PC-9 (cell line): ENCODE results near the gene SLC38A8. TPM values are rescaled to one million over a fixed set of nuclear protein-coding genes. Genes with fewer than 3 reads are reported as not detected.

ENCODE experiments used
- BruUV-seq: library from RNA; stranded (reverse); fragments of 400-500 nt; replicated peaks from 2 replicates; lab custom pipeline; 2021; lab: Mats Ljungman, UMichigan
- CTCF ChIA-PET: fragments of 300-600 bp; sonication (Branson Sonifier 250); formaldehyde crosslinking; loops from one replicate; lab custom pipeline; 2022; ENCODE audit warnings: antibody characterized with exemption; lab: Charles Lee
- POLR2A ChIA-PET: fragments of 300-600 bp; sonication (Branson Sonifier 250); formaldehyde crosslinking; loops from one replicate; lab custom pipeline; 2022; ENCODE audit warnings: antibody characterized with exemption; ENCODE audit not compliant: unreplicated experiment; lab: Charles Lee
- DNase-seq, 2 experiments: peaks; one replicate each; pipeline versions ENCODE4 v3.0.0 to v3.0.0-alpha.2; 2015 to 2022; ENCODE audit warnings: mixed read lengths in 1 of 2
- H2AFZ ChIP-seq: fragments of 200-600 bp; sonication (generic); 2 replicates; pipeline ENCODE4 v1.8.1; 2017; ENCODE audit warnings: antibody characterized with exemption
- H3F3A ChIP-seq: fragments of 200-600 bp; sonication (generic); 2 replicates; pipeline ENCODE4 v1.8.1; 2017; ENCODE audit warnings: antibody characterized with exemption, mild to moderate bottlenecking, low read depth; ENCODE audit not compliant: insufficient read depth
- H3K27ac ChIP-seq: fragments of 200-600 bp; sonication (generic); 2 replicates; pipeline ENCODE4 v1.6.1; 2016; ENCODE audit warnings: mixed run types
- H3K27me3 ChIP-seq: fragments of 200-600 bp; sonication (generic); 2 replicates; pipeline ENCODE4 v1.6.1; 2016; ENCODE audit warnings: low read depth, mixed run types; ENCODE audit not compliant: insufficient read depth
- H3K36me3 ChIP-seq: fragments of 200-600 bp; sonication (generic); 2 replicates; pipeline ENCODE4 v1.6.1; 2016; ENCODE audit warnings: low read depth, mixed run types
- H3K4me1 ChIP-seq: fragments of 200-600 bp; sonication (generic); replicated peaks from 2 replicates; pipeline ENCODE4 v1.6.1; 2016; ENCODE audit warnings: mixed run types; ENCODE audit not compliant: insufficient read depth
- H3K4me2 ChIP-seq: fragments of 200-600 bp; sonication (generic); 2 replicates; pipeline ENCODE4 v1.6.1; 2017; ENCODE audit warnings: mixed run types
- H3K4me3 ChIP-seq: fragments of 200-600 bp; sonication (generic); 2 replicates; pipeline ENCODE4 v1.6.1; 2016; ENCODE audit warnings: mixed run types
- H3K79me2 ChIP-seq: fragments of 200-600 bp; sonication (generic); 2 replicates; pipeline ENCODE4 v1.6.1; 2017; ENCODE audit warnings: low read depth, mixed run types
- H3K9me2 ChIP-seq: fragments of 200-600 bp; sonication (generic); 2 replicates; pipeline ENCODE4 v1.8.1; 2017; ENCODE audit warnings: mild to moderate bottlenecking; ENCODE audit not compliant: insufficient read depth
- H3K9me3 ChIP-seq: fragments of 200-600 bp; sonication (generic); 2 replicates; pipeline ENCODE4 v1.8.1; 2016; ENCODE audit warnings: low read depth; ENCODE audit not compliant: insufficient read depth
- H4K20me1 ChIP-seq: fragments of 200-600 bp; sonication (generic); 2 replicates; pipeline ENCODE4 v1.8.1; 2017; ENCODE audit not compliant: insufficient read depth
- EZH2 ChIP-seq: fragments of 200-600 bp; sonication (generic); IDR thresholded peaks from 2 replicates; pipeline ENCODE4 v1.8.0; 2017; ENCODE audit warnings: antibody characterized with exemption, low read depth
- intact Hi-C: fragments of 100-400 bp; cut with micrococcal nuclease; formaldehyde crosslinking; loops from one replicate; pipeline ENCODE4 v1.10.0; 2022; ENCODE audit not compliant: unreplicated experiment
- total RNA-seq: library from RNA; stranded (reverse); gene quantifications from 2 replicates; pipeline ENCODE4 v1.2.3, GENCODE V29; 2021
- TF ChIP-seq, protein P1 (sequence below): fragments of 200-600 bp; sonication (generic); conservative IDR thresholded peaks from 2 replicates; pipeline ENCODE4 v1.6.1; 2017; ENCODE audit warnings: mixed run types, antibody characterized with exemption, mild to moderate bottlenecking, moderate library complexity

Gene SLC38A8
- total RNA-seq, 1 experiment from 2014 or later: not detected

DNA sequence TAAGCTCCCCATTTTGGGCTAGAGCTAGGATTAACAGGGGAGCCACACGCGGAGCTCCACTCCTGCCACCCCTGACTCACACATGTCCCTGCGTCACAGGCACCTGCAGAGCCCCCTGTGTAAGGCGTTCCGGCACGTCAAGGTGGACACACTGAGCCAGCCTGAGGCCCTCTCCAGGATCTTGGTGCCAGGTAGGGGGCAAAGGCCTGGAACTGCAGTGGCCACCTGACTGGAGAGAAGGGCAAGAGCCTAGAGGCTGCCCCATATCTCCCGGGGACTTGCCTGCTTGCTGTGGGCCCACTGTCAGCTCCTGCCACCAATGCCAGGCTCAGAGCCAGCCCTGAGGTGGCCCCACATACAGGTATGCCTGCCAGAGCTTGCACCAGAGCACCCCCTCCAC is 40.9 kb downstream of the SLC38A8 start:
- no peak for DNase-seq
- BruUV-seq: no TSS peak
- no peak overlapping the region for H3K27ac ChIP-seq
- H3K4me1 ChIP-seq: no peaks in the 10 kb centered on the region
- no peaks in the 10 kb centered on the region for H3K79me2 ChIP-seq
- no peak for TF ChIP-seq EZH2
- TF ChIP-seq, protein P1, sequence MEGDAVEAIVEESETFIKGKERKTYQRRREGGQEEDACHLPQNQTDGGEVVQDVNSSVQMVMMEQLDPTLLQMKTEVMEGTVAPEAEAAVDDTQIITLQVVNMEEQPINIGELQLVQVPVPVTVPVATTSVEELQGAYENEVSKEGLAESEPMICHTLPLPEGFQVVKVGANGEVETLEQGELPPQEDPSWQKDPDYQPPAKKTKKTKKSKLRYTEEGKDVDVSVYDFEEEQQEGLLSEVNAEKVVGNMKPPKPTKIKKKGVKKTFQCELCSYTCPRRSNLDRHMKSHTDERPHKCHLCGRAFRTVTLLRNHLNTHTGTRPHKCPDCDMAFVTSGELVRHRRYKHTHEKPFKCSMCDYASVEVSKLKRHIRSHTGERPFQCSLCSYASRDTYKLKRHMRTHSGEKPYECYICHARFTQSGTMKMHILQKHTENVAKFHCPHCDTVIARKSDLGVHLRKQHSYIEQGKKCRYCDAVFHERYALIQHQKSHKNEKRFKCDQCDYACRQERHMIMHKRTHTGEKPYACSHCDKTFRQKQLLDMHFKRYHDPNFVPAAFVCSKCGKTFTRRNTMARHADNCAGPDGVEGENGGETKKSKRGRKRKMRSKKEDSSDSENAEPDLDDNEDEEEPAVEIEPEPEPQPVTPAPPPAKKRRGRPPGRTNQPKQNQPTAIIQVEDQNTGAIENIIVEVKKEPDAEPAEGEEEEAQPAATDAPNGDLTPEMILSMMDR: no peak
- H3K9me2 ChIP-seq: no peaks in the 10 kb centered on the region
- ChIA-PET CTCF (no interaction called here), POLR2A (no interaction called here)
- H2AFZ ChIP-seq: no peak overlapping the region
- no peak overlapping the region for H3K4me3 ChIP-seq
- no peak overlapping the region for H3K4me2 ChIP-seq
- intact Hi-C loops: no loop called here
- no peaks in the 10 kb centered on the region for H4K20me1 ChIP-seq
- no peaks in the 10 kb centered on the region for H3K9me3 ChIP-seq
- no peaks in the 10 kb centered on the region for H3F3A ChIP-seq
- H3K27me3 ChIP-seq: peaks cover 20% of the 10 kb centered on the region
- H3K36me3 ChIP-seq: no peaks in the 10 kb centered on the region

- no TSS peak for BruUV-seq
- H3K27me3 ChIP-seq: peaks cover 20% of the 10 kb centered on the region
- CTCF ChIA-PET: no interaction called here
- DNase-seq: no peak
- no peaks in the 10 kb centered on the region for H3K9me3 ChIP-seq
- no peak overlapping the region for H3K27ac ChIP-seq
- no peak overlapping the region for H2AFZ ChIP-seq
- H3F3A ChIP-seq: no peaks in the 10 kb centered on the region
- H4K20me1 ChIP-seq: no peaks in the 10 kb centered on the region
- no peaks in the 10 kb centered on the region for H3K36me3 ChIP-seq
- H3K4me3 ChIP-seq: no peak overlapping the region
- intact Hi-C loops: no loop called here
- no peaks in the 10 kb centered on the region for H3K4me1 ChIP-seq
- TF ChIP-seq, protein P1: no peak
- TF ChIP-seq EZH2: no peak
- POLR2A ChIA-PET: no interaction called here
- no peaks in the 10 kb centered on the region for H3K79me2 ChIP-seq
- H3K4me2 ChIP-seq: no peak overlapping the region
- H3K9me2 ChIP-seq: no peaks in the 10 kb centered on the region
These were observed 41.5 kb downstream of the SLC38A8 start for GRCh38 chr16:84000989-84001642.

DNA sequence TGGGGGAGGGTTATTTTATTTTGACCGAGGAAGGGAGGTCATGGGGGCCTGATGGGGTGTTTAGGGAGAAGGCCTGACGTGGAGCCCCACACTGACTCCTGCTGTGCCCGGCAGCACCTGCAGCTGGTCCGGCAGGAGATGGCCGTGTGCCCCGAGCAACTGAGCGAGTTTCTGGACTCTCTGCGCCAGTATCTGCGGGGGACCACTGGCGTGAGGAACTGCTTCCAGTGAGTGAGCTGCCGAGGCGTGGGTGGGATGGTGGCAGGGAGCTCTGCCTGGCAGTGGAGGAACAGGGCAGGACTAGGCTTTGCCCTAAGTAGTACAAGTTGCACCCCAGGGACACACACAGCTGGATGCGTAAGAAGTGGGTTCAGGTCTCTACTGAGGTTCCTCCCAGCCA is 44.5 kb downstream of the SLC38A8 start:
- TF ChIP-seq EZH2: no peak
- TF ChIP-seq, protein P1: no peak
- intact Hi-C loops: no loop called here
- H3K4me3 ChIP-seq: no peak overlapping the region
- H3K9me3 ChIP-seq: no peaks in the 10 kb centered on the region
- no peaks in the 10 kb centered on the region for H3K36me3 ChIP-seq
- DNase-seq: no peak
- no TSS peak for BruUV-seq
- H2AFZ ChIP-seq: no peak overlapping the region
- H3K9me2 ChIP-seq: no peaks in the 10 kb centered on the region
- peaks cover 10% of the 10 kb centered on the region; the same call in 1 of the 2 replicates for H3K4me1 ChIP-seq
- no peaks in the 10 kb centered on the region for H3K79me2 ChIP-seq
- POLR2A ChIA-PET: no interaction called here
- no peak overlapping the region for H3K27ac ChIP-seq
- H3F3A ChIP-seq: no peaks in the 10 kb centered on the region
- no peak overlapping the region for H3K4me2 ChIP-seq
- CTCF ChIA-PET: no interaction called here
- H4K20me1 ChIP-seq: no peaks in the 10 kb centered on the region
- H3K27me3 ChIP-seq: no peaks in the 10 kb centered on the region; the same call in 1 of the 2 replicates
